ENCODE results near the gene NKAPD1.
"Not testable (repeated sequence)": the region's sequence is repeated elsewhere in the genome, so short reads cannot be mapped to it uniquely, and the experiment has no call there.

The NKAPD1 gene

GRCh38 chr11:112073941-112074811 is at the start of gene NKAPD1, which contains the start of gene PIH1D2:
NKAPD1 (plus strand) TSS chr11:112074299; CDS start chr11:112075575, 1,276 bp downstream.
PIH1D2 (minus strand) TSS chr11:112074017; CDS start chr11:112073174, 843 bp downstream.
- DNase-seq (ENCODE audit: low read depth, low spot score) = peak; percentile 72

- DNase-seq (ENCODE audit: low read depth, low spot score) = peak; percentile 80
These were observed 49.1 kb upstream of the NKAPD1 start, which contains the start of gene DLAT for GRCh38 chr11:112024773-112025678. DLAT (plus strand) TSS chr11:112025408; CDS start chr11:112025473, 65 bp downstream.

GRCh38 chr11:112025707-112026106 is 48.4 kb upstream of the NKAPD1 start:
- DNase-seq (ENCODE audit: low read depth, low spot score) = no peak

GRCh38 chr11:112026784-112027410 is 47.2 kb upstream of the NKAPD1 start:
- not testable (repeated sequence) for DNase-seq (ENCODE audit: low read depth, low spot score)

GRCh38 chr11:112029460-112029859 is 44.6 kb upstream of the NKAPD1 start:
- DNase-seq (ENCODE audit: low read depth, low spot score) = no peak

GRCh38 chr11:112033902-112034301 is 40.2 kb upstream of the NKAPD1 start:
- DNase-seq (ENCODE audit: low read depth, low spot score) = no peak

GRCh38 chr11:112037527-112037926 is 36.6 kb upstream of the NKAPD1 start:
- DNase-seq (ENCODE audit: low read depth, low spot score) = no peak

GRCh38 chr11:112042161-112042960 is 31.7 kb upstream of the NKAPD1 start:
- DNase-seq (ENCODE audit: low read depth, low spot score) = no peak

GRCh38 chr11:112042961-112043304 is 31.2 kb upstream of the NKAPD1 start:
- DNase-seq (ENCODE audit: low read depth, low spot score) = no peak

- no peak for DNase-seq (ENCODE audit: low read depth, low spot score)
These were observed 29.1 kb upstream of the NKAPD1 start for GRCh38 chr11:112044961-112045360.

- not testable (repeated sequence) for DNase-seq (ENCODE audit: low read depth, low spot score)
These were observed 27.5 kb upstream of the NKAPD1 start for GRCh38 chr11:112046647-112047046.

- DNase-seq (ENCODE audit: low read depth, low spot score) = not testable (repeated sequence)
These were observed 25.8 kb upstream of the NKAPD1 start for GRCh38 chr11:112048256-112048655.

- DNase-seq (ENCODE audit: low read depth, low spot score) = no peak
These were observed 24.3 kb upstream of the NKAPD1 start for GRCh38 chr11:112049777-112050176.

GRCh38 chr11:112050721-112051120 is 23.4 kb upstream of the NKAPD1 start:
- no peak for DNase-seq (ENCODE audit: low read depth, low spot score)

GRCh38 chr11:112051768-112052167 is 22.3 kb upstream of the NKAPD1 start:
- DNase-seq (ENCODE audit: low read depth, low spot score) = no peak

- DNase-seq (ENCODE audit: low read depth, low spot score) = no peak
These were observed 16.9 kb upstream of the NKAPD1 start for GRCh38 chr11:112057170-112057569.

- no peak for DNase-seq (ENCODE audit: low read depth, low spot score)
These were observed 16.0 kb upstream of the NKAPD1 start for GRCh38 chr11:112058103-112058502.

- DNase-seq (ENCODE audit: low read depth, low spot score) = no peak
These were observed 11.2 kb upstream of the NKAPD1 start for GRCh38 chr11:112062923-112063322.

- no peak for DNase-seq (ENCODE audit: low read depth, low spot score)
These were observed 8.6 kb downstream of the NKAPD1 start for GRCh38 chr11:112082729-112083128.

- no peak for DNase-seq (ENCODE audit: low read depth, low spot score)
These were observed 11.8 kb downstream of the NKAPD1 start for GRCh38 chr11:112085822-112086421.

All from iPS DF 19.7 (cell line).